ENCODE data around the gene CDH18.

GRCh38 chr5:19555876-19556275 is 432.1 kb downstream of the CDH18 start:
- TF ChIP-seq, protein P1, sequence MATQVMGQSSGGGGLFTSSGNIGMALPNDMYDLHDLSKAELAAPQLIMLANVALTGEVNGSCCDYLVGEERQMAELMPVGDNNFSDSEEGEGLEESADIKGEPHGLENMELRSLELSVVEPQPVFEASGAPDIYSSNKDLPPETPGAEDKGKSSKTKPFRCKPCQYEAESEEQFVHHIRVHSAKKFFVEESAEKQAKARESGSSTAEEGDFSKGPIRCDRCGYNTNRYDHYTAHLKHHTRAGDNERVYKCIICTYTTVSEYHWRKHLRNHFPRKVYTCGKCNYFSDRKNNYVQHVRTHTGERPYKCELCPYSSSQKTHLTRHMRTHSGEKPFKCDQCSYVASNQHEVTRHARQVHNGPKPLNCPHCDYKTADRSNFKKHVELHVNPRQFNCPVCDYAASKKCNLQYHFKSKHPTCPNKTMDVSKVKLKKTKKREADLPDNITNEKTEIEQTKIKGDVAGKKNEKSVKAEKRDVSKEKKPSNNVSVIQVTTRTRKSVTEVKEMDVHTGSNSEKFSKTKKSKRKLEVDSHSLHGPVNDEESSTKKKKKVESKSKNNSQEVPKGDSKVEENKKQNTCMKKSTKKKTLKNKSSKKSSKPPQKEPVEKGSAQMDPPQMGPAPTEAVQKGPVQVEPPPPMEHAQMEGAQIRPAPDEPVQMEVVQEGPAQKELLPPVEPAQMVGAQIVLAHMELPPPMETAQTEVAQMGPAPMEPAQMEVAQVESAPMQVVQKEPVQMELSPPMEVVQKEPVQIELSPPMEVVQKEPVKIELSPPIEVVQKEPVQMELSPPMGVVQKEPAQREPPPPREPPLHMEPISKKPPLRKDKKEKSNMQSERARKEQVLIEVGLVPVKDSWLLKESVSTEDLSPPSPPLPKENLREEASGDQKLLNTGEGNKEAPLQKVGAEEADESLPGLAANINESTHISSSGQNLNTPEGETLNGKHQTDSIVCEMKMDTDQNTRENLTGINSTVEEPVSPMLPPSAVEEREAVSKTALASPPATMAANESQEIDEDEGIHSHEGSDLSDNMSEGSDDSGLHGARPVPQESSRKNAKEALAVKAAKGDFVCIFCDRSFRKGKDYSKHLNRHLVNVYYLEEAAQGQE (IDR thresholded peaks at IDR 0.05; ENCODE audit: insufficient read depth in 1 of 2, low read depth in 2 of 2, low read length in 2 of 2), result no peak
- TF ChIP-seq POLR2AphosphoS5 (IDR thresholded peaks at IDR 0.05; ENCODE audit: low read depth, low read length) (no peak), SIN3A (IDR thresholded peaks at IDR 0.05; ENCODE audit: borderline replicate concordance, insufficient read depth, low read length) (no peak)
